ENCODE measurements around the gene TNRC6A. TPM values are rescaled to one million over a fixed set of nuclear protein-coding genes. Genes with fewer than 3 reads are reported as not detected.
"Not testable (repeated sequence)": the region's sequence is repeated elsewhere in the genome, so short reads cannot be mapped to it uniquely, and the experiment has no call there.

The TNRC6A gene
- total RNA-seq, 1 donor from 2014 or later = 79.6 TPM

DNA sequence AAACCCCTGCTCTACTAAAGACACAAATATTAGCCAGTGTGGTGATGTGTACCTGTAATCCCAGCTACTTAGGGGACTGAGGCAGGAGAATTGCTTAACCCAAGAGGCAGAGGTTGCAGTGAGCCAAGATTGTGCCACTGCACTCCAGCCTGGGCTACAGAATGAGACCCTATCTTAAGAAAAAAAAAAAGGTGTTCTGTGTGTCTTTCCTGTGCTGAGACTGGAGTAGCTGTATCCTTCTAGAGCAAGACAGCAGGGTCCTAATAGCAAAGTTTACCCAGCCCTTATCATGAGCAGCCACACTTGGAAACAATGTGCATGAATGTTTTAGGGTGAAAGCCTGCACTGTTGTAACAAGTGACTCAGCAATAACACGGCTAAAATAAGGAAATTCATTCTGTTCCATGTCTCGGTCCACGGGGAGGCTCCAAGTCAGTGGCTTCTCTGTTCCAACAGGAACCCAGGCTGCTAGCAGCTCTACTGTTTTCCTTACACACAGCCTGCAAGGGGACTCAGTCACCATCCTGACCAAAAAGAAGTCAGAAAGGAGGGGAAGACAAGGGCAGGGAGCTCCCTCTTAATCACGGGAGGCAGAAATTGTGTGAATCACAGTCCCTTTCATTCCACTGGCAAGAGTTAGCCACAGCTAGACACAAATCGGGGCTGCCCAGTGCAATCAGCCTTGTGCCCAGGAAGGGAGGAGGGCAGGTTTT is 109.3 kb downstream of the TNRC6A start:
- no peaks in the 10 kb centered on the region for H3K27me3 Mint-ChIP-seq (ENCODE audit: low read depth)
- no peaks in the 10 kb centered on the region for H3K9me3 Mint-ChIP-seq
- no peak overlapping the region for H3K4me3 Mint-ChIP-seq
- no peak for TF ChIP-seq CTCF (conservative IDR thresholded peaks at IDR 0.05)
- H3K36me3 Mint-ChIP-seq (ENCODE audit: low read depth) = no peaks in the 10 kb centered on the region
- no peak for DNase-seq (ENCODE audit: low read depth, low spot score)
- peak overlapping the region; percentile 21 for H3K27ac Mint-ChIP-seq (ENCODE audit: unreplicated experiment)
- peaks cover 10% of the 10 kb centered on the region for H3K4me1 Mint-ChIP-seq

GRCh38 chr16:24839347-24839972 is 110.0 kb downstream of the TNRC6A start:
- H3K4me3 Mint-ChIP-seq = no peak overlapping the region
- no peak for DNase-seq (ENCODE audit: low read depth, low spot score)
- peaks cover 8% of the 10 kb centered on the region for H3K4me1 Mint-ChIP-seq
- no peak for TF ChIP-seq CTCF (conservative IDR thresholded peaks at IDR 0.05)
- no peaks in the 10 kb centered on the region for H3K36me3 Mint-ChIP-seq (ENCODE audit: low read depth)
- no peaks in the 10 kb centered on the region for H3K27me3 Mint-ChIP-seq (ENCODE audit: low read depth)
- H3K27ac Mint-ChIP-seq (ENCODE audit: unreplicated experiment) = no peak overlapping the region
- H3K9me3 Mint-ChIP-seq = no peaks in the 10 kb centered on the region

- H3K9me3 Mint-ChIP-seq = no peaks in the 10 kb centered on the region
- no peaks in the 10 kb centered on the region for H3K27me3 Mint-ChIP-seq (ENCODE audit: low read depth)
- no peaks in the 10 kb centered on the region for H3K36me3 Mint-ChIP-seq (ENCODE audit: low read depth)
- no peak overlapping the region for H3K27ac Mint-ChIP-seq (ENCODE audit: unreplicated experiment)
- H3K4me3 Mint-ChIP-seq = no peak overlapping the region
- peaks cover 5% of the 10 kb centered on the region for H3K4me1 Mint-ChIP-seq
- TF ChIP-seq CTCF (conservative IDR thresholded peaks at IDR 0.05) = no peak
- no peak for DNase-seq (ENCODE audit: low read depth, low spot score)
Observed at GRCh38 chr16:24841291-24841690, 111.8 kb downstream of the TNRC6A start.

DNA sequence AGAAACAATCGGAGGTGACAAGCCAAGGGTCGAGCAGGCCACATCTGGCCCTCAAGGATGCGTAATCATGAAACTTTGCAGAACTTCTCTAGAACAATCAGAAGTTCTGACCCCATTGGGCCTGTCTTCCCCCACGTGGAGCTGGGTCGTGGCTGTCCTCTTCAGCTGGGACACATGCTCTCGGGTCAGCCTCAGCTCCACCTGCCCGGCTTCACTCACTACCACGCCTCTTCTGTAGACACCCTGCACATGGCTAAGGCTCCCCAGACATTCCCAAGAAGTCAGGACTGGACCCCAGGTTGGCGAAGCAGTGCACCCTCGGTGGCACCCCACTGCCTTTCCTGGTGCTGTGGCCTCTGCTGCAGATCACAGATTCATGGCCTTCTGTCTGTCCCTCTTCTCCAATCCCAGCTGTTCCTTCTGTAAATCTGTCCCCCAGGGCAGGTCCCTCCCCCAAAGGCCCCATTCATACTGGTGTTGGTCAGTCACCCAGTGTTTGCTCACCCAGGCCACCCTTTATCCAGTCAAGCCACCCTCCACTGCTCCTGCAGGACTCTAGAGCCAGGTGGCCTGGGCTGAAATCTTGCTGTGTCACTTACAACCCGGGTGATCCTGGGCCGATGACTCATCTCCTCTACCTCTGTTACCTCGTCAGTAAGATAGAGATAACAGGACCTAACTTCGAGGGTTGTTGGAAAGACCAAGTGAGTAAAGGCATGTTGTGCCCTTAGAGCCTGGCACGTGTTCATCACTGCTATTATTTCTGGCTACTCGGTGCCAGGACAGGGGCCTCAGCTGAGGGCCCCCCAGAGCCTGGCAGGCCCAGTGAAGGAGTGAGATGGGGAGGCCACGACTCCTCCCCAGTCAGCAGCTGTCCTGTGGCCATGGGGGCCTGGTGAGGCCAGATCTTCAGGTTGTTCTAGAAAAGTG is 114.9 kb downstream of the TNRC6A start:
- DNase-seq (ENCODE audit: low read depth, low spot score) = no peak

DNA sequence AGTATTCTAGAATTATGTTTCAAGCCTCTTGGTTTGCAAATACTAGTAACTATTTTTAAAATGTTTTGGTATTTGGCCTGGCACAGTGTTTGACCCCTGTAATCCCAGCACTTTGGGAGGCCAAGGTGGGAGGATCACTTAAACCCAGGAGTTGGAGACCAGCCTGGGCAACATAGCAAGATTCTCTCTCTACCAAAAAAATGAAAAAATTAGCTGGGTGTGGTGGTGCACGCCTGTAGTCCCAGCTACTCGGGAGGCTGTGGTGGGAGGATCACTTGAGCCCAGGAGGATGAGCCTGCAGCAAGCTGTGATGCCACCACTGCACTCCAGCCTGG is 115.5 kb downstream of the TNRC6A start:
- not testable (repeated sequence) for H3K4me3 Mint-ChIP-seq; H3K27me3 Mint-ChIP-seq (ENCODE audit: low read depth); H3K36me3 Mint-ChIP-seq (ENCODE audit: low read depth); H3K27ac Mint-ChIP-seq (ENCODE audit: unreplicated experiment); H3K9me3 Mint-ChIP-seq; H3K4me1 Mint-ChIP-seq; DNase-seq (ENCODE audit: low read depth, low spot score)

More for the DNA sequence above, 114.9 kb downstream of the TNRC6A start:
- H3K4me1 Mint-ChIP-seq = no peaks in the 10 kb centered on the region
- H3K27ac Mint-ChIP-seq (ENCODE audit: unreplicated experiment) = no peak overlapping the region
- peaks cover 5% of the 10 kb centered on the region for H3K27me3 Mint-ChIP-seq (ENCODE audit: low read depth)
- TF ChIP-seq CTCF (conservative IDR thresholded peaks at IDR 0.05) = no peak
- no peaks in the 10 kb centered on the region for H3K9me3 Mint-ChIP-seq
- H3K4me3 Mint-ChIP-seq = no peak overlapping the region
- H3K36me3 Mint-ChIP-seq (ENCODE audit: low read depth) = no peaks in the 10 kb centered on the region
